H1 (cell line): ENCODE measurements around the gene PUS7L. TPM values are rescaled to one million over a fixed set of nuclear protein-coding genes. Genes with fewer than 3 reads are reported as not detected.
A peak's percentile ranks its signal among the peaks of the same experiment; 100 is the strongest.

ENCODE experiments used
- CTCF ChIA-PET: fragments of 300-600 bp; sonication (Branson Sonifier 250); formaldehyde crosslinking; loops from one replicate; lab custom pipeline; 2021; ENCODE audit not compliant: partially characterized antibody; lab: Charles Lee
- POLR2A ChIA-PET: fragments of 300-600 bp; sonication (Branson Sonifier 250); formaldehyde crosslinking; loops from one replicate; lab custom pipeline; 2021; ENCODE audit warnings: inconsistent platforms; ENCODE audit not compliant: partially characterized antibody; lab: Charles Lee
- DNase-seq, 2 experiments: peaks; one replicate each; pipeline versions ENCODE4 v3.0.0 to v3.0.0-alpha.2; 2010 to 2022; ENCODE audit warnings: low spot score in 2 of 2, low read depth in 1 of 2, mixed read lengths in 1 of 2
- FAIRE-seq: peaks from 2 replicates; lab custom pipeline; 2011; peaks lifted over from hg19 to GRCh38; lab: Jason Lieb, UNC
- H2AFZ ChIP-seq: 2 replicates; pipeline ENCODE4 v1.8.1; 2012; ENCODE audit warnings: low read length, inconsistent platforms
- H2AK5ac ChIP-seq: 2 replicates; pipeline ENCODE4 v1.6.1; 2013; ENCODE audit warnings: low read depth, low read length
- H2BK120ac ChIP-seq: replicated peaks from 2 replicates; pipeline ENCODE3; 2013; ENCODE audit warnings: low read depth, low read length, inconsistent platforms
- H2BK12ac ChIP-seq: 2 replicates; pipeline ENCODE4 v1.6.1; 2013; ENCODE audit warnings: low read depth, low read length
- H2BK15ac ChIP-seq: 2 replicates; pipeline ENCODE4 v1.6.1; 2013; ENCODE audit warnings: low read length
- H2BK20ac ChIP-seq: 2 replicates; pipeline ENCODE4 v1.6.1; 2013; ENCODE audit warnings: low read length
- H2BK5ac ChIP-seq: 2 replicates; pipeline ENCODE4 v1.6.1; 2013; ENCODE audit warnings: low read depth, low read length
- H3K14ac ChIP-seq: 2 replicates; pipeline ENCODE4 v1.6.1; 2013; ENCODE audit warnings: inconsistent platforms; ENCODE audit not compliant: insufficient read length
- H3K18ac ChIP-seq: 2 replicates; pipeline ENCODE4 v1.6.1; 2013; ENCODE audit warnings: low read length; ENCODE audit errors: extremely low read depth
- H3K23ac ChIP-seq: 2 replicates; pipeline ENCODE4 v1.6.1; 2013; ENCODE audit warnings: inconsistent platforms; ENCODE audit not compliant: insufficient read length
- H3K23me2 ChIP-seq: 2 replicates; pipeline ENCODE4 v1.6.1; 2013; ENCODE audit warnings: low read depth, low read length
- H3K27ac ChIP-seq: 2 replicates; pipeline ENCODE4 v1.6.1; 2011; ENCODE audit warnings: low read depth, low read length, inconsistent platforms
- H3K27me3 ChIP-seq, 4 experiments: replicated peaks in 1 of 4; 1 replicate in 1 of 4; 2 replicates in 3 of 4; pipeline versions ENCODE4 v1.6.1 to v1.8.1; 2011 to 2013; ENCODE audit warnings: low read length in 3 of 4, mild to moderate bottlenecking in 3 of 4, inconsistent platforms in 2 of 4, mixed read lengths in 2 of 4, moderate library complexity in 1 of 4; ENCODE audit not compliant: control insufficient read depth in 3 of 4, insufficient read depth in 3 of 4; ENCODE audit errors: extremely low read depth in 1 of 4
- H3K36me3 ChIP-seq, 4 experiments: 2 replicates each; pipeline versions ENCODE4 v1.6.1 to v1.8.1; 2011 to 2013; ENCODE audit warnings: mild to moderate bottlenecking in 4 of 4, low read length in 3 of 4, moderate library complexity in 2 of 4, control low read depth in 1 of 4, inconsistent platforms in 1 of 4; ENCODE audit not compliant: insufficient read depth in 4 of 4, control insufficient read depth in 2 of 4
- H3K4ac ChIP-seq: replicated peaks from 2 replicates; pipeline ENCODE3; 2013; ENCODE audit warnings: low read length, low read depth, mixed read lengths, inconsistent platforms; ENCODE audit not compliant: insufficient read length
- H3K4me1 ChIP-seq, 4 experiments: replicated peaks in 1 of 4; 1 replicate in 1 of 4; 2 replicates in 3 of 4; pipeline versions ENCODE4 v1.6.1 to v1.8.1; 2011 to 2013; ENCODE audit warnings: low read length in 3 of 4, inconsistent platforms in 2 of 4, mixed read lengths in 1 of 4; ENCODE audit not compliant: insufficient read depth in 4 of 4, control insufficient read depth in 3 of 4
- H3K4me2 ChIP-seq, 2 experiments: 2 replicates each; pipeline versions ENCODE4 v1.6.1 to v1.8.1; 2011 to 2013; ENCODE audit warnings: low read depth in 2 of 2, low read length in 2 of 2, control low read depth in 1 of 2, inconsistent platforms in 1 of 2, mild to moderate bottlenecking in 1 of 2; ENCODE audit not compliant: insufficient read depth in 1 of 2
- H3K4me3 ChIP-seq, 4 experiments: fragments of 200-600, 300-600 bp in 1 of 4; sonication (generic), shearing (Covaris generic), sonication (Bioruptor Twin) in 1 of 4; 2 replicates each; pipeline versions ENCODE4 v1.5.1 to v1.8.1; 2011 to 2016; ENCODE audit warnings: low read length in 4 of 4, low read depth in 3 of 4, control low read depth in 2 of 4, inconsistent platforms in 2 of 4, mild to moderate bottlenecking in 2 of 4, mixed read lengths in 1 of 4, moderate library complexity in 1 of 4; ENCODE audit not compliant: insufficient read depth in 2 of 4; ENCODE audit errors: extremely low read depth in 1 of 4
- H3K56ac ChIP-seq: replicated peaks from 2 replicates; pipeline ENCODE3; 2013; ENCODE audit warnings: low read depth, mild to moderate bottlenecking, mixed read lengths, low read length, inconsistent platforms; ENCODE audit not compliant: insufficient read length
- H3K79me1 ChIP-seq: 2 replicates; pipeline ENCODE4 v1.6.1; 2013; ENCODE audit warnings: low read depth, low read length, control low read depth
- H3K79me2 ChIP-seq, 2 experiments: 2 replicates each; pipeline versions ENCODE4 v1.6.1 to v1.8.1; 2012 to 2013; ENCODE audit warnings: low read length in 2 of 2, mild to moderate bottlenecking in 2 of 2, inconsistent platforms in 1 of 2; ENCODE audit not compliant: insufficient read depth in 2 of 2, control insufficient read depth in 1 of 2
- H3K9ac ChIP-seq, 4 experiments: replicated peaks in 1 of 4; 1 replicate in 1 of 4; 2 replicates in 3 of 4; pipeline versions ENCODE4 v1.6.1 to v1.8.1; 2011 to 2013; ENCODE audit warnings: low read depth in 3 of 4, low read length in 3 of 4, control low read depth in 2 of 4, mild to moderate bottlenecking in 2 of 4, moderate library complexity in 2 of 4, inconsistent platforms in 1 of 4; ENCODE audit errors: extremely low read depth in 1 of 4
- H3K9me3 ChIP-seq, 2 experiments: 2 replicates each; pipeline versions ENCODE4 v1.6.1 to v1.8.1; 2012 to 2013; ENCODE audit warnings: mild to moderate bottlenecking in 2 of 2, moderate library complexity in 2 of 2, control low read depth in 1 of 2, inconsistent platforms in 1 of 2, low read depth in 1 of 2, low read length in 1 of 2, mixed read lengths in 1 of 2; ENCODE audit not compliant: insufficient read depth in 2 of 2
- H4K20me1 ChIP-seq, 2 experiments: replicated peaks in 1 of 2; 2 replicates each; pipeline versions ENCODE3 to v1.8.1; 2011 to 2013; ENCODE audit warnings: inconsistent platforms in 2 of 2, low read length in 2 of 2, mild to moderate bottlenecking in 1 of 2; ENCODE audit not compliant: insufficient read depth in 2 of 2, control insufficient read depth in 1 of 2
- H4K5ac ChIP-seq: 2 replicates; pipeline ENCODE4 v1.6.1; 2013; ENCODE audit warnings: low read length, low read depth, mixed read lengths, inconsistent platforms; ENCODE audit not compliant: insufficient read length
- H4K8ac ChIP-seq: 2 replicates; pipeline ENCODE4 v1.8.0; 2013; ENCODE audit warnings: mild to moderate bottlenecking, moderate library complexity, low read length, inconsistent platforms; ENCODE audit not compliant: insufficient read depth; ENCODE audit errors: extremely low read depth
- H4K91ac ChIP-seq: replicated peaks from 2 replicates; pipeline ENCODE3; 2013; ENCODE audit warnings: low read length, mixed read lengths, inconsistent platforms; ENCODE audit not compliant: insufficient read length
- ATF2 ChIP-seq: IDR thresholded peaks from 2 replicates; pipeline ENCODE4 v1.6.1; 2012; ENCODE audit warnings: low read length, inconsistent platforms
- CBX8 ChIP-seq: fragments of 300-800, 300-1000 bp; sonication (generic); IDR thresholded peaks from 2 replicates; pipeline ENCODE4 v1.7.1; 2016; ENCODE audit warnings: low read depth, low read length, borderline replicate concordance
- EGR1 ChIP-seq: IDR thresholded peaks from 2 replicates; pipeline ENCODE4 v1.6.1; 2011; ENCODE audit warnings: low read depth, low read length, borderline replicate concordance
- EP300 ChIP-seq, 2 experiments: IDR thresholded peaks; 1 replicate in 1 of 2; 2 replicates in 1 of 2; pipeline ENCODE4 v1.6.1; 2011 to 2012; ENCODE audit warnings: low read depth in 2 of 2, low read length in 2 of 2, mild to moderate bottlenecking in 2 of 2, borderline replicate concordance in 1 of 2, inconsistent platforms in 1 of 2, moderate library complexity in 1 of 2
- EZH2 ChIP-seq: fragments of 200-600 bp; sonication (generic); IDR thresholded peaks from 2 replicates; pipeline ENCODE4 v1.7.1; 2012; ENCODE audit warnings: low read depth, mild to moderate bottlenecking, moderate library complexity, low read length, inconsistent platforms; ENCODE audit not compliant: severe bottlenecking
- KDM5A ChIP-seq: fragments of 200-600 bp; IDR thresholded peaks from 2 replicates; pipeline ENCODE4 v1.7.1; 2012; ENCODE audit warnings: mild to moderate bottlenecking, low read length, inconsistent platforms, mixed read lengths
- TCF12 ChIP-seq: IDR thresholded peaks from 2 replicates; pipeline ENCODE4 v1.6.1; 2011; ENCODE audit warnings: low read depth, mild to moderate bottlenecking, low read length
- WGBS, 2 experiments: shearing (Covaris generic) in 1 of 2; methylation state at CpG; one replicate each; pipeline versions ENCODE4 v1.1.6 to v1.1.7; 2013 to 2015; ENCODE audit warnings: low lambda C conversion rate in 2 of 2, mixed read lengths in 2 of 2, inconsistent platforms in 1 of 2, low coverage in 1 of 2, missing lambda C conversion rate in 1 of 2; ENCODE audit not compliant: insufficient replicate concordance in 2 of 2, insufficient coverage in 1 of 2, insufficient read length in 1 of 2; ENCODE audit errors: extremely low coverage in 1 of 2, missing lambda C conversion rate in 1 of 2; 5-methylcytosine and 5-hydroxymethylcytosine counted together
- polyA plus RNA-seq, 7 experiments: library from polyadenylated mRNA; depleted of rRNA in 3 of 7; stranded (reverse) in 5 of 7; unstranded in 2 of 7; fragments of >200 nt in 5 of 7; fragments of 200-250 nt in 2 of 7; gene quantifications; 1 replicate in 5 of 7; 2 replicates in 1 of 7; 4 replicates in 1 of 7; pipeline versions ENCODE4 v1.2.1 to v1.2.3, GENCODE V29; 2011 to 2013; ENCODE audit warnings: missing spikeins in 2 of 7, mixed read lengths in 2 of 7
- total RNA-seq: library from RNA; stranded (reverse); fragmentation: NEBNext Ultra II Directional; extraction: Animal tissue kit (Norgen Biotek cat#: 25700); gene quantifications from 2 replicates; pipeline ENCODE4 v1.2.1, GENCODE V29; 2021
- TF ChIP-seq, protein P1 (sequence below), 3 experiments: IDR thresholded peaks; 1 replicate in 2 of 3; 2 replicates in 1 of 3; pipeline versions ENCODE4 v1.5.1 to v1.6.1; 2011; ENCODE audit warnings: low read length in 3 of 3, mild to moderate bottlenecking in 3 of 3, inconsistent platforms in 2 of 3, low read depth in 1 of 3, moderate library complexity in 1 of 3; ENCODE audit not compliant: insufficient read depth in 1 of 3; ENCODE audit errors: control extremely low read depth in 1 of 3

Gene PUS7L
- total and polyA plus RNA-seq, 2 of the 8 experiments (the other 6 are each of a cell fraction or from before 2014, with no cell fraction given), result 3.6 to 26.8 TPM

- Histone ChIP-seq H3K23ac (no peak overlapping the region), H2BK12ac (no peak overlapping the region), H3K27me3 (no peaks in the 10 kb centered on the region), H2BK5ac (no peak overlapping the region), H3K4me1 (peaks cover 0 to 3% (median 0%) of the 10 kb centered on the region in 4 experiments; a peak in 1 of 7 replicates), H3K79me2 (peaks cover 0 to 25% of the 10 kb centered on the region in 2 experiments; a peak in 2 of 4 replicates), H3K18ac (no peak overlapping the region), H3K9me3 (no peaks in the 10 kb centered on the region), H2BK20ac (no peak overlapping the region), H3K4ac (no peak overlapping the region), H4K8ac (no peak overlapping the region), H4K5ac (no peak overlapping the region), H3K23me2 (peaks cover 2% of the 10 kb centered on the region; the same call in 1 of the 2 replicates), H2BK15ac (no peak overlapping the region), H3K4me2 (peak overlapping the region in 1 of 2 experiments; percentile 71; a peak in 1 of 4 replicates), H3K27ac (no peak overlapping the region), H2AK5ac (no peak overlapping the region), H3K9ac (no peak overlapping the region), H3K4me3 (peak overlapping the region in 1 of 4 experiments; percentile 98; a peak in 1 of 8 replicates), H4K91ac (no peak overlapping the region), H2BK120ac (no peak overlapping the region), H3K36me3 (peaks cover 0 to 14% (median 2%) of the 10 kb centered on the region in 4 experiments; a peak in 2 of 8 replicates), H3K79me1 (no peaks in the 10 kb centered on the region), H3K14ac (no peak overlapping the region), H2AFZ (no peak overlapping the region), H4K20me1 (no peaks in the 10 kb centered on the region), H3K56ac (no peak overlapping the region)
- CTCF ChIA-PET, result interaction anchor here (0.6 to 3.9 kb wide), 4 partner anchors 9 to 1782 kb away, joined by 3 to 28 read pairs (median 4); no protein-coding TSS in a partner anchor
- no peak for FAIRE-seq
- WGBS, 2 experiments, result 89% methylated on average over 3 of the region's 3 CpGs; no CpG with 5 or more reads in 1 of the 2 experiments
- POLR2A ChIA-PET, result interaction anchor here (1.2 to 3.3 kb wide), 4 partner anchors 8 to 51 kb away, joined by 3 to 24 read pairs (median 13); partner anchors contain the start of gene TMEM117
- DNase-seq, result no peak
- TF ChIP-seq ATF2, result no peak
- TF ChIP-seq EZH2, result no peak
- TF ChIP-seq EGR1, result no peak
- TF ChIP-seq CBX8, result no peak
- no peak for TF ChIP-seq KDM5A
- TF ChIP-seq TCF12, result no peak
- no peak for TF ChIP-seq EP300 (IDR thresholded peaks at IDR 0.05; ENCODE audit: borderline replicate concordance in 1 of 2, low read depth in 2 of 2, low read length in 2 of 2)
- TF ChIP-seq, protein P1, sequence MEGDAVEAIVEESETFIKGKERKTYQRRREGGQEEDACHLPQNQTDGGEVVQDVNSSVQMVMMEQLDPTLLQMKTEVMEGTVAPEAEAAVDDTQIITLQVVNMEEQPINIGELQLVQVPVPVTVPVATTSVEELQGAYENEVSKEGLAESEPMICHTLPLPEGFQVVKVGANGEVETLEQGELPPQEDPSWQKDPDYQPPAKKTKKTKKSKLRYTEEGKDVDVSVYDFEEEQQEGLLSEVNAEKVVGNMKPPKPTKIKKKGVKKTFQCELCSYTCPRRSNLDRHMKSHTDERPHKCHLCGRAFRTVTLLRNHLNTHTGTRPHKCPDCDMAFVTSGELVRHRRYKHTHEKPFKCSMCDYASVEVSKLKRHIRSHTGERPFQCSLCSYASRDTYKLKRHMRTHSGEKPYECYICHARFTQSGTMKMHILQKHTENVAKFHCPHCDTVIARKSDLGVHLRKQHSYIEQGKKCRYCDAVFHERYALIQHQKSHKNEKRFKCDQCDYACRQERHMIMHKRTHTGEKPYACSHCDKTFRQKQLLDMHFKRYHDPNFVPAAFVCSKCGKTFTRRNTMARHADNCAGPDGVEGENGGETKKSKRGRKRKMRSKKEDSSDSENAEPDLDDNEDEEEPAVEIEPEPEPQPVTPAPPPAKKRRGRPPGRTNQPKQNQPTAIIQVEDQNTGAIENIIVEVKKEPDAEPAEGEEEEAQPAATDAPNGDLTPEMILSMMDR (IDR thresholded peaks at IDR 0.05; ENCODE audit: control extremely low read depth in 1 of 3, insufficient read depth in 1 of 3, low read depth in 1 of 3, low read length in 3 of 3), result no peak
Measured at GRCh38 chr12:43807386-43807785, 48.8 kb upstream of the PUS7L start.
